ENCODE results near the gene BUD31.

GRCh38 chr7:99359465-99360154, 49.2 kb upstream of the BUD31 start:
- no peak for TF ChIP-seq POLR2A (IDR thresholded peaks at IDR 0.05; ENCODE audit: low read length)
- TF ChIP-seq GATA1 (IDR thresholded peaks at IDR 0.05; ENCODE audit: low read depth, low read length), result no peak

All from erythroblast (primary cell).